Measurements from ENCODE around the gene GNPAT.
"Not testable (repeated sequence)": the region's sequence is repeated elsewhere in the genome, so short reads cannot be mapped to it uniquely, and the experiment has no call there.

Gene GNPAT

DNA sequence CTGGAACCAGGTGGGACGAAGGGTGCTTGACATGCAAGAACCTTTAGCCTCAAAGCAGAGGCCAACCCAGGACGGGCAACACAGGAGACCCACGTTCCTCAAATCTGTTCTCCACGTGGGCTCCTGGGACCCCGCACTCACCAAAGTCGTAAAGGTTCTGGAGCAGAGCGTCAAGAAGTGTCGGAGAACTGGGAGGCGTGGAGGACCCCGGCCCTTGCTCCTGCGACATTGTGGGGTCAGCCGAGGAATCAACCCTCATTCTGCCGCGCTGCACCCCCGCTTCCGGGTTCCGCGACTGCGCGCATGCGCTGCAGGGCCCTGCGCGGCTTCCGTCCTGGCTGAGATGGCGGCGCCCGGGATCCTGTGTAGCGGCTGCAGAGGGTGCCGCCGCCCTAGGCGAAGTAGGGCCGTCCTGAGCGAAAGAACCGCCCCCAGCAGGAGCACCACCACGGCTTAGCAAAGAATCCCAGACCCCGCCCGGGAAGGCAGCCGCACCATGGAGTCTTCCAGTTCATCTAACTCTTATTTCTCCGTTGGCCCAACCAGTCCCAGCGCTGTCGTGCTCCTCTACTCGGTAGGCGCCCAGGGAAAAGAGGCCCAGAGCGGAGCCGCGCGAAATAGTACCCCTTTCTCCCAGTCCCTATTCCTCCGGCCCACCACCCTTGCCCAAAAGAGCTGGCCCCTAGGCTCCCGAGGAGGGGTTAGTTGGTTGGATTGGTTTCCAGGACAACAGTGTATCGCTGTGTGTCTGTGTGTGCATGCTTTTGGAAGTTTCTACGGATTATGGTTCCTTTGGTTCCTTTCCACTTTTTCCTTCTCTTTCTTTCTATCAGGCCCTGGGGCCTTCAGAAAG is at the start of gene GNPAT:
TSS of gene GNPAT (plus strand) at position 330 of the 853 bp plus-strand sequence. CDS start at position 497, 167 bp downstream.
- peak; percentile 97 for DNase-seq

DNA sequence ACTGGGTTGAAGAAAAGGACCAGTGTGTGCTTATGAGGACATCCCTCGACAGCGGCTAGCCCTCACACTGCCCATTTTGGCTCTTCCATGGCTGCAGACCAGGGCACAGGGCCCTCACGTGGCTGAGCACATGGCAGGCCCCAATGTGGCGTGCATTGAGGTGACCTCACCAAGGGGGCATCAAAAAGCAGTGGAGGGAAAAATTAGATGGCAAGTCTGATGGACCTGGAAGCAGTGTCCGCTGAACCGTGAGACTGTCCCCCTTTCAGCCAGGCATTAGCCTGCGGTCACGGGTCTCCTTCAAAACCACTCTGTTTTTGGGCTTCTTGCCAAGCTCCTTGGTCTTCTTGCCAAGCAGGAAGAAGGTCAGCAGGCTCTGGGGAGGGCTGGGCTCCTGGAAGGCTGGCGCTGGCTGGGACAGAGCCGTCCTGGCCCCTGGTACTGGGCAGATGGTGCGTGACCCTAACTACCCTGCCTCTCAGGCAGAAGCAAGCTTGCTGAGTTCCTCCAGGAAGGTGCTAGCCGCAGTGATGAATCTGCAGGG is 48.3 kb upstream of the GNPAT start:
- DNase-seq, result peak; percentile 39

DNA sequence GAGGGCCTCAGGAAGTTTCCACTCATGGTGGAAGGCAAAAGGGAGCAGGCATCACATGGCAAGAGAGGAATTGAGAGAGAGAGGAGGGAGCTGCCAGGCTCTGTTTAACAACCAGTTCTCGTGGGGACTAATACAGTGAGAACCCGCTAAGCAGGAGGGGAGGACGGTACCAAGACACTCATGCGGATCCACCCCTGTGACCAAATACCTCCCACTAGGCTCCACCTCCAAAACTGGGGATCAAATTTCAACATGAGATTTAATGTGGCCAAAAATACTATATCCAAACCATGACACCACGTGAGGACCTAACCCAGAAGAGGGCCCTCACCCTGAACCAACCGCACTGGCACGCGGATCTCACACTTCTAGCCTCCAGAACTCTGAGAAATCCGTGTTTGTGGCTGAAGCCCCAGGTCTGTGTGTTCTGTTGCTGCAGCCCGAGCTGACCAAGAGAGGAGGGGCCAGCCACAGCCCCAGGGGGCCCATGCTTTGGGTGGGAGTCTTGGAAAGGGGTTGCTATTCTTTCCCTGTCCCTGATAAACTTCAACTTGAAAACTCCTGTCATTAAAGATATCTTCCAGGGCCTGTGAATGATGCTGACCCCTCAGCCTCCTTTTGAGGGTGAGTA is 47.2 kb upstream of the GNPAT start:
- DNase-seq, result peak; percentile 31

DNA sequence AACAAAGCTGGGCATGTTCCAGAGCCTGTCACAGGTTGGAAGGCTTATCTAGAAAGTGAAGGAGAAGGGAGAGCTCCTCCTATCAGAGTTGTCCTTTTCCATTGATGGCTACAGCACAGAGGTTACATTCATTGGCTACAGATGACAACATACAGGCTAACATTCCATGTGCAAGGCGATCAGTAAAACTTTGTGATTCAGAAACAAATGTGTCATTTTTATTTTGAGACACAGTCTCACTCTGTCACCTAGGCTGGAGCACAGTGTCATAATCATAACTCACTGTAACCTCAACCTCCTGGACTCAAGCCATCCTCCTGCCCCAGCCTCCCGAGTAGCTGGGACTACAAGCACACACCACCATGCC is 46.6 kb upstream of the GNPAT start:
- no peak for DNase-seq

DNA sequence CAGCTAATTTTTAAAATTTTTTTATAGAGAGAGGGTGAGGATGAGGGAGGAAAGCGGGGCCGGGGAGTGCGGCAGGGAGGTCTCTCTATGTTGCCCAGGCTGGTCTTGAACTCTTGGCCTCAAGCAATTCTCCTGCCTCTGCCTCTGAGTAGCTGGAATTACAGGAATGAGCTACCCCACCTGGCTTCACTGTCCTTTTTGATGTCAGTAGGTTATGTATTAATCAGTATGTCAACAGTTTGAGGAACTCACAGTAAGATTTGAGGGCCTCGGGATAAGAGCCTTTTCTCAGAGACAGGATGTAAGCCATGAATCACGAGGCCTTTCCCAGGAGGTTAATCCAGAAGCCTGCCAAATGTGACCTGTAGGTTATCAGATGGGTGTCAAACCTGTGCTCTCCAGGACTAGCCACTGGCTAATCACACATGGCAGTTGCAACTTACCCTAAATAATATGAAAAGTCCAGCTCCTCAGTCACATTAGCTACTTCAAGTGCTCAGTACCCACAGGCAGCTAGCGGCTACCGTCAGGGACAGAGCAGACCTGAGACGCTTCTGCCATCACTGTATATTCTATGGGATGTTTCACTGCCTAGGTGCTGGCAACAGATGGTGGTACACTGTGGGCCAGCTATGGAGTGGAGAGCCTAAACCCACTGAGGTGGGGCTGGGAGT is 46.0 kb upstream of the GNPAT start:
- peak; percentile 19 for DNase-seq

DNA sequence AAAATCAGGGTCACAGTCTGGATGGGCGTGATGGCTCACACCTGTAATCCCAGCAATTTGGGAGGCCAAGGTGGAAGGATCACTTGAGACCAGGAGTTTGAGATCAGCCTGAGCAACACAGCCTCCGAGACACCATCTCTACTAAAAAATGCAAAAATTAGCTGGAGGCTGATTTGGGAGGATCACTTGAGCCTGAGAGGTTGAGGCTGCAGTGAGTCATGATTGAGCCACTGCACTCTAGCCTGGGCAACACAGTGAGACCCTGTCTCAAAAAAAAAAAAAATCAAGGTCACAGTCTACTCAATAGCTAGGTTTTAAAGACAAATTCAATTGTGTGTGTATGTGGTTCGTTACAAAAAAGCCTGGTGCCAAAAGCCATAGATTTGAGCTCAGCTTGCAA is 44.7 kb upstream of the GNPAT start:
- peak; percentile 25 for DNase-seq

DNA sequence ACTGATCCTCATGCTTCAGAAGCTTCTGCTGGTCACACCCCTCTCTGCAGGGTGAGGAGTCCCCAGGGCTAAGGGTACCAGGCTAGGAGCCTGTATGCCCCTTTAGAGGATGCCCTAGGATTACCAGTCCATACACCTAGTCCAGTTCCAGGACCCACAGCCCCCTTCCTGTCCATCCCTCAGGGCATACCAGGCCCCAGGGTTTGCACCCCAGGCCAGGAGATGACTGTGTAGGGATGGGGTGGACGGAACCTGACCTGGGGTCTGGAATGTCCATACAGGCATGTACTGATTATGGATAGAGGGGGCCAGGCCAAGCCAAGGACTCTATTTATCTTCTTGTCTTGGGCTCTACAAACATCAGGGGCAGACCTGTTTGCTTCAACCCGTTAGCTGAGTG is 44.3 kb upstream of the GNPAT start:
- peak; percentile 22 for DNase-seq

DNA sequence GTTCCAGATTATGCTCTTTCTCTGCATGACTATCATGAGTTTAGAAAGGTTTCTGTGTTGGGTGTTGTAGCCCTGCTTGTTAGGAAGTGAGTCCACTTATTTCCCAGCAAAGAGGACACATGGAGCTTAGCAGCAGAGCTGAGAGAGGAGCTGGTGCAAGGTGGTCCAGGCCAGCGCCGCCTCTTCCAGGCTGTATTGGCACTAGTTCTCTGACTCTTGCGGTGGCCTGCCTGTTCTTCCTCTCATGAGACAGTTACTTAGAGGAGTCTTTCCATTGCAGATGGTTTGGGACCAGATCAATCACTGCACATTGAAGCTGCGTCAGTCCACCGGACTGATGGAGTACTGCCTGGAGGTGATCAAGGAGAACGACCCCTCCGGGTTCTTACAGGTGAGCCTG is 41.1 kb upstream of the GNPAT start:
- DNase-seq, result peak; percentile 43

DNA sequence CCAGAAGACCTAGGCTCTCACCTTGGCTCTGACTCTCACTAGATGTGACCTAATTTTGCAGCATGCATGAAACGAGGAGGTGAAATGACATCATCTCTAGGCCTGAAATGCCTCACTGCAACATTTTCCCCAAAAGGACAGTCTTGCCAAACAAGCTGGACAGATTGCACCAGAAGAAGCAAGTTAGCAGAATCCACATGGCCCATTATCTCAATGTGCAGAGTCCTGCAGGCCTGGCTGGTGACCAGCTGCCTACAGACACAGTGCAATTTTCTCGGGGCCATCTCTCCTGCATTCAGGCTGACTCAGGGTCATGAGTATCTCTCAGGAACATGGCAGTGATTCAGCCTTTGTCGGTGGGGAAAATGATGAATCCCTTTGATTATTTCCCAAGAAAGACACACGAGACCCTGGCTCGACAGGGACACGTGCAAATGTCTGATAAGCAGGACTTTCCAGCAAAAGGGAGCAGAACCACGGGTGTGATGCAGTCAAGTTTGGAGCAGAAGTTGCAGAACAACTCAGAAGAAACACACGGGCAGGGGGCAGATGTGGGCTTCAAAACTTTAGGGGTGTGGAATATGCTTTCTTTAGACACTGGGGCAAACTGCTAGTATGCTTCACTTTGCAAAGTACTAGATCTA is 40.5 kb upstream of the GNPAT start:
- peak; percentile 27 for DNase-seq

DNA sequence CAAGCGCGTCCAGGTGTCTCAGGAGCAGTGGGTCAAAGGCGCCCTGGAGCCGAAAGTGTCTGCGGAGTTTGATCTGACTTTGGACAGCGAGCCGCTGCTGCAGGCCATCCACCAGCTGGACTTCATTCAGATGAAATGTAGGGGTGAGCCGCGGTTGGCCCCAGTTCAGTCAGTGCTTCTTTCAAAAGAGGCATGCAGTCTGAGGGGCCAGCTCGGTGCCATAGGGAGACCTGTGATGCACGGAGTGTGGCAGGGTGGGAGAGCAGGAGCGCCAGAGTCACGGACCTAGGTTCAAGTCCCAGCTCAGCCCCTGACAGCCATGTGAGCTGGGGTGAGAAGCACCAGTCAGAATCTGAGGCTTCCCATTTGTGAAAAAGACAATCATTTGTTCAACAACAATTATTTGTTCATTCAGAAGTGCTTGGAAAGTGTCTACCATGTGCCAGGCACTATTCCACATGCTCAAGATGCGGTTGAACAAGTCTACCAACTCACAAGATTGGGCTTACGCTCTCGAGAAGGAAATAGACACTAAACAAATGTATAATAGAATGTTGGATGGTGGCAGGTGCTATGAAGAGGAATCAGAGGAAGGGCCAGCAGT is 39.5 kb upstream of the GNPAT start:
- DNase-seq, result no peak

DNA sequence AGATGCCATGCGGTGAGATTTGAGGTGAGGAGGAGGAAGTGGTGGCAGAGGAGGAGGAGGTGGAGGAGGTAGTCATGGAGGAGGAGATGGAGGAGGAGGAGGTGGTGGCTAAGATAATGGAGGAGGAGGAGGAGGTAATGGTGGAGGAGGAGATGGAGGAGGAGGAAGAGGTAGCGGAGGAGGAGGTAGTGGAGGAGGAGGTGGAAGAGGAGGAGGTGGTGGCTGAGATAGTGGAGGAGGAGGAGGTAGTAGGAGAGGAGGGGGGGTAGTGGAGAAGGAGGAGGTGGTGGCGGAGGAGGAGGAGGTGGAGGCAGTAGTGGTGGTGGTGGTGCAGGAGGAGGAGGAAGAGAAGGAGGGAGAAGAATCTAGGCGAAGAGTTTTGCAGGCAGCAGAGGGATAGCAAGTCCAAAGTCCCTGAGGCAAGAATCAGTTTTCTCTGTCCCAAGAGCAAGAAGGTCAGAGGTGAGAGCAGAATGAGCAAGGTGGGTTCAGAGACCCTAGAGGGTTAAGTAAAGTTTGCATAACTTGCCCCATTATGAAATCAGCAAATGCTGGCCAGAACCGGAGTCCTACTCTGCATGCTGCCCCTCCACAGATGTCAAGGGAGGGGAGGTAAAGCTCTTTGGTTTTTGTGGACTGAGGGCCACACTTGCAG is 38.9 kb upstream of the GNPAT start:
- DNase-seq, result no peak

DNA sequence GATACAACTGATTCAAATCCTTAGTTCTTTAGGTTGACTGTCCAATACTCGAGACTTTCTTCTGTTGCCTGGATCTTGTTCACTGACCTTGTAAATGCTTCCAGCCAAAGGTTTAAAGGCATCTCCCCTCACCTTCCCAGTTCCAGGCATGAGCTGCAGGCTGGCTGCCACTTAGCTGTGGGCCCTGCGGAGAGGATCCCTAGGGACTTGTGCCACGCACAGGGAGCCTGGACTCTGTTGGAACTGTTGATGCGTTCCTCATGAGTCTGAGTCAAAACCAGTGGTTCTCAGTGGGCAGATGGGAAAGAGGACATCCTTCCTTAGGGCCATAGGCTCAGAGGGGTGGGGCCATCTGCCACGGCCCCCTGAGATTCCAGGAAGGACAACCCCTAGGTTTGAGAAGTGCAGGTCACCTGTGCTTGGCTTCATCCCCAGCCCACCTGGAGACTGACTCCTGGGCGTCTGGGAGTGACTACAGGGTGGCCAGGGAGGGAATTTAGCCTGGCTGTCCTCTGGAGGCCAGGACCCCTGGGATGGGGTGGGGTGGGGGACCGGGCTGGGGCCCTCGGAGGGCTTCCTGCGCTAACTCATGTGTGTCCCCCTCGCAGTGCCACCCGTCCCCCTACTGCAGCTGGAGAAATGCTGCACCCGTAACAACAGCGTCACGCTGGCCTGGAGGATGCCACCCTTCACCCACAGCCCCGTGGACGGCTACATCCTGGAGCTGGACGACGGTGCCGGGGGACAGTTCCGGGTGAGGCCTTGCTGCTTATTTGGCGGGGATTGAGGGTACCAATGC is 37.6 kb upstream of the GNPAT start:
- no peak for DNase-seq

DNA sequence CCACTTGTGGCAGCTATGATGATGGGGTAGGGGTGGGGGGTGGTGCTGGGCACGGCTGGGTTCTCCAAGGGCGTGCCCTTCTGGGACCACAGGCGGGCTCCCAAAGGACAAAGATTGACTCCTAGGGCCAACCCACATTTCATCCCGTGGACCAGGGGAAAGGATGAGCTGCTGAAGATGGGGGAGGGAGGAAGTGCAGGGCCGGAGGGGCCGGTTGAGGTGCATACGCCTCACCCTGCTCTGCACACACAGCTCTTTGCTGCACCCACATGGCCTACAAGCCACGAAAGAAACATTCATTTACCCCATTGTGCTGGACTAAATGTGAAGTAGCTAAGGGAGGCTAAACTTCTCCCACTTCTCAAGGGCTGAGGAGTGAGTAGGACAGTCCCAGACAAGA is 34.2 kb upstream of the GNPAT start:
- no peak for DNase-seq

DNA sequence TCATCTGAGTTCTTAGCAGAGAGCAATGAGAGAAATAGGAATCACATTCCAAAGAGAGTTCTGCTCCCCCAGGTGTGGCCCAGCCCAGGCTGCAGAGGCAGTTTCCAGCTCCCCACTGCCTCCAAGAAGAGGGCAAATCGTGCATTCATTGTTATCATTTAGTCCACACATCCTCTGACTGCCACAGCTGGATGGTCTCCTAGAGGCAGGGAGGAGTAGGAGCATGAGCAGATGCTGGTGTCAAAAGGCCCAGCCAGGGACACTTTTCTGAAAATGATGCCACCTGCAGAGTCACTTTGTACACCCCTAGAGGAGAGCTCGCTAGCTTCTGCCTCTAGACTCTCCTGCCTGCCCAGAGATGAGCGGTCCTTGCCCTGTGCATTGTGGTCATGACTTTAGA is 33.6 kb upstream of the GNPAT start:
- no peak for DNase-seq

DNA sequence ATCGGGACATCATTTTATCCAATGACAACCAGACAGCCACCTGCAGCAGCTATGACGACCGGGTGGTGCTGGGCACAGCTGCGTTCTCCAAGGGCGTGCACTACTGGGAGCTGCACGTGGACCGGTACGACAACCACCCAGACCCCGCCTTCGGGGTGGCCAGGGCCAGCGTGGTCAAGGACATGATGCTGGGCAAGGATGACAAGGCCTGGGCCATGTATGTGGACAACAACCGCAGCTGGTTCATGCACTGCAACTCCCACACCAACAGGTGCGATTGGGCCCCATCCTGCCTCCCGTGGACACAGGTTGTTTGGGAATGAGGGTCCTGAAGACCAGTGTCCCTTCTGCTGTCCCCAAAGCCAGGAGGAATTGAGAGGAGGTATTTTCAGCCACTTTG is 32.0 kb upstream of the GNPAT start:
- DNase-seq, result no peak

DNA sequence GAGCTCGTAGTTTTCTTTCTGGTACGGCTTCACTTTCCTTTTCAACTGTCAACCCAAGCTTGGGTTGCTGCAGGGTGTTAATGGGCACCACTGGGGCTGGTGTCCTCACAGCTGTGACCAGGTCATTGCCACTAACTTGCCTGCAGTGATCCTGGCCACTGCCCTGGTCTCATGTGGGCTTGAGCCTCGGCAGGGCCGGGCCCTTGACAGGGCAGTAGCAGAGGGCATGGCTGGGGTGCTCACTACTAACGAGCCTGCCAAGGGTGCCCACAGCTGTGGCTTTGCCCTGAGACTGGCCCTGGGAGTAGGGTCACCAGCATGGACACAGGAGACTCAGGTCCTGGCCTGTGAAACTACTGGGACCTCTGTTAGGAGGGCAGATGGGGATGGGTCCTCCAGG is 31.5 kb upstream of the GNPAT start:
- no peak for DNase-seq

DNA sequence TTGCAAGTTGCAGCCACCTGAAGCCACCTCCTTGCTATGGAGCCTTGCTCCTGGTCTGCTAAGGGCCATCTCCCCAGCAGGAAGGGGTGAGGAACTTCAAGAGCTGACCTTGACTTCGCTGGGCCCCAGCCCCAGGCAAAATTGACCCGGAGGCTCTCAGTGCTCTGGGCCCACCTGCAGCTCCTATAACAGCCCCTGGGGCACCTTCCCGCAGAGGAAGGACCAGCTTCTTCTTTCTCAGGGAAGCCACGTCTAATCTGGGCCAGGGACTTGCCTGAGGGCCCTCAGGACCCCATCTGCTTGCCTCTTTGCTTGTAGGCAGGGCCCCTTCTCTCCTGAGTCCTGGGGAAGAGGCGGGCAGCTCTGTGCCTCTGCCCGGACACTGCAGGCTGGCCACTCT is 30.9 kb upstream of the GNPAT start:
- no peak for DNase-seq

DNA sequence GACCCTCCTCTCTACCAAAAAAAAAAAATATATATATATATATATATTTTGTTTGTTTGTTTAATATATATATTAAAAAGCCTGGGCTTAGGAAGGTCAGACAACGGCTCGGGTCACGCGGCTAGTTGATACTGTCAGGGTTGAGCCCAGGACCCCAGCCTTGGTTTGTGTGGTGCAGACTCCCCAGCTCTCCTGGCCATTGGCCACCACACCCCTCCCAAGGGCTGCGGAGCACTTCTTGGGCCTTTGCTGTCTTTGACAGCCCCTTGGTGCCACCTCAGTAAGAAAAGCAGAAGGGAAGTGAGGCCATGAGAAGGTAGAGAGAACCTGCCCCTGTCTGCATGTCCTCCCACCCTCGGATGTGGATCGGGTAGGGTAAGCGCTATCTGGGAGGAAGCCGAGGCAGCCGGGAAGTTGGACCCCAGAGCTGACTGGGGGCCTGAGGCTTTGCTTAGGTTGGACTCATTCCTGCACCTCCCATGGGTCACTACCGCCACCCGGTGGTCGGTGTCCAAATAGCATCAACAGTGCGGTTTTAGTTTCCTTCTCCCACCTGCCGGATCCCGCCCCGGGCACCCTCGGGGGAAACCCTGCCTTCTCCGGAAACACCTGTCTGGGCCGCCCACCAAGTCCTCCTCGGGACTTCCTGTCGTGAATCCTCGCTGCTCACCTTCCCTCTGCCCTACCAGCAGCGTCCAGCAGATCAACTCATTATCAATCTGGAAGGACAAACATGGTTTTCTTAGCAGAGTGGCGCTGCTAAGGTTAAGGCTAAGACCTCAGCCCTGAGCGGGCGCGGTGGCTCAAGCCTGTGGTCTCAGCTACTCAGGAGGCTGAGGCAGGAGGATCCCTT is 29.8 kb upstream of the GNPAT start:
- DNase-seq, result peak; percentile 96

DNA sequence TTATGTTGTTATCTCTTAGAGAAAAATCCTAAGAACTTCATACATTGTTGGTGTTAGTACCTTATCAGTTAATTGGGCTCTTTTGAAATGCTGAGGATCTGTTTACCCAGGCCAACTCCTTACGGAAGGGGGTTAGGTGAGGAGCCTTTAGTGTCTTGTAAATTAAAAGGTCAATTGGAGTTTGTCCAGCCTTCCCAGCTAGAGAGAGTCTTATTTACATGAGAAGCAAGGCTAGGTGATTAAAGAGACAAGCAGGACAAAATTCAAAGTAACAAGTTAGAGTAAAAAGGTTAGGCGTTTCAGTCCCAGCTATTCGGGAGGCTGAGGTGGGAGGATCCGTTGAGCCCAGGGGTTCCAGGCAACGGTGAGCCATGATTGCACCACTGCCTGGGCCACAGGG is 28.7 kb upstream of the GNPAT start:
- not testable (repeated sequence) for DNase-seq

DNA sequence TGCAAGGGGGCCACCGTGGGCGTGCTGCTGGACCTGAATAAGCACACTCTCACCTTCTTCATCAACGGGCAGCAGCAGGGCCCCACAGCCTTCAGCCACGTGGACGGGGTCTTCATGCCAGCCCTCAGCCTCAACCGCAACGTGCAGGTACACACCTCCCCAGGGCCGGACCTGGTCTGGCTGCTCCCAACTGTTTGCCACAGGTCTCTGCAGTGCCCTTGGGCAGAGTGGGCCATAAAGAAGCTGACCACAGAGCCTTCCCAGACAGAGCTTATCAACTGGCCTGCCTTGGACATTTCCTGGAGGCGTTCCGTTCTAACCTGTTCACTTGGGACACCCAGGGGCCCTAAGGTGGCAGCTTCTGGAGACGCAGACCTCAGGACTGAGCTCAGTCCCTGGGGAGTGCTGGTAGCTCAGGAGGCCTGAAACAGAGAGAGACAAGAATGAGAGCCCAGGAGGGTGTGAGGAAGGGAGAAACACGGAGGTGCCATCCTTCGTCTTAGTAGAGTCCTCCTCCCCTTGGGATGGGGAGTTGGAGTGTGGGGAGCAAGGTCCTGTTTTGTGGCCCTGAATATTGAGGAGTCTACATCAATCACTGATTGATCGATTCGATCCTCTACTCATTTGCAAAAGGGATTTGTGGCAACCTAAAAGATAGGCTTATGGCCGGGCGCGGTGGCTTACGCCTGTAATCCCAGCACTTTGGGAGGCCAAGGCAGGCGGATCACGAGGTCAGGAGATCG is 27.0 kb upstream of the GNPAT start:
- DNase-seq, result no peak

Measured in activated effector memory CD4-positive, alpha-beta T cell treated with anti-CD3 and anti-CD28 coated beads, Interleukin-2, amount 50 U/mL, for 16 hours (primary cell).